GM19099 (cell line): ENCODE measurements around the gene HPN.

Source experiments
- POLR2A ChIP-seq: IDR thresholded peaks from 3 replicates; pipeline ENCODE4 v1.6.1; 2011; ENCODE audit warnings: low read depth; ENCODE audit not compliant: insufficient read length; ENCODE audit errors: extremely low read depth

The HPN gene

DNA sequence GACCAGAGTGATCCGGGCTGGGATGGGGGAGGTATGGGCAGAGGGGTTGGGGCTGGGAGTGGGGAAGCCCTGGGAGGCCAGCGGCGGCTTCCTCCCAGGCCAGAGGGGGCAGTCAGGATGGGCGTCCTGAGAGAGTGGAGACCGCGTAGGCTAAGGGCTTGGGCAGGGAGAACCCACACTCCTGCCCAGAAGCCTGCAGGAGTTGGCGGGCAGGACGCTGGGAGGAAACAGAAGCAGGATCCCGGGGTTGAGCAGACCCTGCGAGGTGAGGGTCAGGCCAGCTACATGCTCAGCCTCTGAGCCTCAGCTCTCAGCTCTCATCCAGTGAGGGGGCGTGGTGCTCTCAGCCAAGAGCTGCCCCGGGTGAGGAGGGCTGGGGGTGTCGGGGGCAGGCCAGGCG lies 19.1 kb upstream of the HPN start:
- TF ChIP-seq POLR2A: no peak

DNA sequence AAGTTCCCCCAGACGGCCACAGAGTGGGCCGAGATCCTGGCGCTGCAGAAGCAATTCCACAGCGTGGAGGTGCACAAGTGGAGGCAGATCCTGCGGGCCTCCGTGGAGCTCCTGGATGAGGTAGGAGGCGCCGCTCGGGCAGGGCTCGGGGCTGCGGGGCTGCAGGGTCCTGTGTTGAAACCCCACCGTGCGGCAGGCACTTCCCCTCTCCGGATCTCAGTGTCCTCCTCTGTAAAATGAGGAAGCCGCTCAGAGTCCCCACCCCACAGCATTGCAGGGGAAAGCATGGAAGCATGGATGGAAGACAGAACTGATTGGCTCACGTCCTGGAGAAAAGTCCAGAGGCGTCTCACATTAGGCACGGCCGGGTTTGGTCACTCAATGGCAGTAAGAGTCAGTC lies 18.1 kb upstream of the HPN start:
- no peak for TF ChIP-seq POLR2A

DNA sequence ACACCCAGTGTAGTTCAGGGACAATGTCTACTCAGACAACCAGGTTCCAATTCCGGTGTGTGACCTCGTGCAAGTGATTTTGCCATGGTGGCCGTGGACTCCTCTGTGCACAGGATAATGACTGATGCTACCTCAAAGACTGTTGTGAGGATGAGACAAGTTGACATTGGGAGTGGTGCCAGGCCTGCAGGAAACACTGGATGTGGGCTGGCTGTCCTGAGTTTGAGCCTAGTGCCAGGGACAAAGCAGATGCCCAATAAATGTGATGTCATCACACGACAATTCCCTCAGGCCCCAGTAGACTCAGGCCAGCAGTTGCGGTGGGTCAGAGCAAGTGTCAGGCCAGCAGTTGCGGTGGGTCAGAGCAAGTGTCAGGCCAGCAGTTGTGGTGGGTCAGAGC lies 17.4 kb upstream of the HPN start:
- no peak for TF ChIP-seq POLR2A

DNA sequence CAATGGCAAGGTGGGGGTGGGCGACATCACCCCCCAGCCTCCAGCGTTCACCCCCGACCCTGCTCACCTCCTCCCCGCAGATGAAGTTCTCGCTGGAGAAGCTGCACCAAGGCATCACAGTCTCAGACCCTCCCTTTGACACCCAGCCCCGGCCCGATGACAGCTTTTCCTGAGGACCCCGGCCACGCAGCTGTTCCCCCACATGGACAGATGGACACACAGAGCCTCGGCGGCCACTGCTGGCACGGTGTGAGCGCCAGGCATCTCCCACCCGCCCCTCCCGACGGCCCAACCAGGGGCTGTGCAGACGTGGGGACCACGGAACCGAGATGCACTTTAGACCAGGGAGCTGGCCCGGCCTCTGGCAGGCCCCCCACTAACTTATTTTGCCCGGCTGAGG lies 15.6 kb upstream of the HPN start:
- TF ChIP-seq POLR2A: no peak

DNA sequence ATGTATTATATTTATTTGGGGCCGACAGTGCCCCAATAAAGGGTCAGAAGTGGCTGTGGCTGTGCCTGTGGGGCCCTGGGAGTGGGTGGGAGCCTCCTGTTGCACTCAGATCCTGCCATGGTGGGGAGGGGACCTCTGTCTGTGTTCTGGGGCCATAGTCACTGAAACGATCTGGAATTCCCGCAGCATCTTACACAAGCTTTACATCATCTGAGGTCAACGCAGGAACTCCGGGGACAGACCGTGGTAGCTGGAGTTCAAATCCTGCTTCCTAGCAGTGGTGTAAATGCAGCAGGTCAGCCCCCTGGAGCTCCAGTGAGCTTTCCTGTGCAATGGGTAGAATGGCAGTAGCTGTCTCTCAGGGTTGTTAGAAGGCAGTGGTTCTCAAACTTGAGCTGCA lies 15.1 kb upstream of the HPN start:
- TF ChIP-seq POLR2A: no peak

DNA sequence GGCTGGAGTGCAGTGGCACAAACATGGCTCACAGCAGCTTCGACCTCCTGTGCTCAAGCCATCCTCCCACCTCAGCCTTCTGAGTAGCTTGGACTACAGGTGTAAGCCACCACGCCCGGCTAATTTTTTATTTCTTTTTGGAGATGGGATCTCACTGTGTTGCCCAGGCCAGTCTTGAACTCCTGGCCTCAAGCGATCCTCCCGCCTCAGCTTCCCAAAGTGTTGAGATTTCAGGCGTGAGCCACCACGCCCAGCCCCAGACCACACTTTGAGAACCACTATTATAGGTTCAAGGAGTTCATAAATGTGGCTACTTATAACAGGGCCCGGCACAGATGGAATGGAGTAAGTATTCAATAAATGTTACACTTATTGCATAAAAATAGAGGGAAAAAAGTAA lies 14.5 kb upstream of the HPN start:
- TF ChIP-seq POLR2A: no peak

DNA sequence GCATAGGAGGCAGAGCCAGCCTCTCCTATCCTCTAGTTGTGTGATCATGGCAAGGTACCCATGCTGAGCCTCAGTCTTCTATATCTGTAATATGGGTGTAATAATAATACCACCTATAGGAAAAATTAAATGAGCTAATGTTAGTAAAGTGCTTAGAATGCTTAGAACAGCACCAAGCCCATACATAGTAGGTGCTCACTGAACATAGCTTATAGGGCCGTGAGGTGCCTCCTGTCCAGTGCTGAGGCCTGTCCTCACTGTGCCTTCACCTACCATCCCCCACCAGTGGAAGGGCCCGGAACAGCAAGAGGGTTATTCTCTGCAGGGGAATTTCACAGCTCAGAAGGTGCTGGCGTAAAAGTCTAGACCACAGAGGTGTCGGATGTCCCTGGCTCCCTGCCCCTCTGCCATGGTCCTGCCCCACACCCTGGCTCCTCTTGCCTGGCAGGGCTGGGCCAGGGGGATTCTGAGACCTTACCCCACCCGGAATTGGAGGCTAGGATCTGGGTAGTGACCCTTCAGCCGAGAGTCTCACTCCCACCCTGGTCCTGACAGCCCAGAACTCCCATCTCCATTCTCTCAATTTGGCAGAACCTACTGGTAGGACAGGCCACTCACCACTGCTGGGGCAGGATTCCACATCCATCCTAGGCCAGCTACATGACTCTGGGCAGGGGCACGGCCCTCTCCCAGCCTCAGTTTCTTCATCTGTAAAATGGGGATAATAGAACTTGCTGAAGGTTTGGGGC lies 13.5 kb upstream of the HPN start:
- no peak for TF ChIP-seq POLR2A

DNA sequence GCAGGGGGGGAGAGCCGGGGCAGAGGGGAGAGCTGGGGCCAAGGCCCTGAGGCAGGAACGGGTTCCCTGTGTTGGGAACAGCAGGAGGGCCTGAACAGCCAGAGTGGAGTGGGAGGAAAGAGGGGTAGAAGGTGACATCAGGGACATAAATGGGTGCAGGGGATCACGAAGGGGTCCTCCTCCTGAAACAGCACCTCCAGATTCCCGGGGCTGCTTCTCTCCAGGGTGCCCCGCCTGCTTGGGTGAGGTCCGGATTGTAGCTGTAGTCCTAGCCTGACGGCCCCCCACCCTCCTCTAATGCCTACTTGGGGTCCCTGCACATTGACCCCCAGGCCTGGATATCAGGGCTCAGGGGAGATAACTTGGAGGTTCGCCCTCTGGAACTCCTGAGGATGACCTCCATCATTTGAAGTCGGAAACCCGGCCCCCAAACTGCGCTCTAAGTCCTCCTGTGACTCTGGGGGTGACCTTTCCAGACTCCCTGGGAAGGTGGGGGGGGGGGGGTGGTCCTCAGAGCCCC lies 11.7 kb upstream of the HPN start:
- no peak for TF ChIP-seq POLR2A

DNA sequence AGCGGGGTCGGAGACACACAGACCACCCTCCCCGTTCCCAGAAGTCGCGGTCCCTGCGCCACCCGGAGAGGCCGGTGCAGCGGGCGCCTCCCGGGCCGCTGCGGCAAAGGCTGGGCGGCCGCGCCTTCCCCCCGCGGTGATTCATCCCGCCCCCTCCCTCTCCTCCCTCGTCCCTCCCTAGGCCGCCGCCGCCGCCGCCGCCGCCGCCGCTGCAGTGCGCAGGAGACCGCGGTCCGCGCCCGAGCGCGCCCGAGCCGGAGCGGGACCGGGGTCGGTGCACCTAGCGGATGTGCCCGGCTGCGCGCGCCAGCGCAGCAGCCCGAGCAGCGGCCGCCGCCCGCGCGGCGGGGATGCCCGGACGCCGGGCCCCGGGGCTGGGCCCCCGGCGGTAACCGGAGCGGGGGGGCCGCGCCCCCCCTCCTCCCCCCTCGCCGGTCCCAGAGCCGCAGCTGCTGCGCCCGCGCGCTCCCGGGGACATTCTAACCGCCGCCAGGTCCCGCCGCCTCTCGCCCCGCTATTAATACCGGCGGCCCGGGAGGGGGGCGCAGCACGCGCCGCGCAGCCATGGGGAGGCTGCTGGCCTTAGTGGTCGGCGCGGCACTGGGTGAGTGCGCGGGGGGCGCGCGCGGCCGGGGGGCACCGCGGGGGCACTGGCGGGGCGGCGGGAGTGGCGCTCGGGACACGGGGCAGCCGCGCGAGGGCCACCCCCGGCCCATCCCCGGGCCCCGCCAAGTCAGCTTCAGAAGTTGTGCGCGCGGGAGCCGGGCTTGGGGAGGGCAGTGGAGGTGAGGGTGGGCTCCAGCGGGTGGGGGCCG lies 11.1 kb upstream of the HPN start, which contains the start of gene SCN1B:
TSS of gene SCN1B (plus strand) at position 214 of the 815 bp plus-strand sequence. CDS start at position 565, 351 bp downstream.
- TF ChIP-seq POLR2A: no peak

DNA sequence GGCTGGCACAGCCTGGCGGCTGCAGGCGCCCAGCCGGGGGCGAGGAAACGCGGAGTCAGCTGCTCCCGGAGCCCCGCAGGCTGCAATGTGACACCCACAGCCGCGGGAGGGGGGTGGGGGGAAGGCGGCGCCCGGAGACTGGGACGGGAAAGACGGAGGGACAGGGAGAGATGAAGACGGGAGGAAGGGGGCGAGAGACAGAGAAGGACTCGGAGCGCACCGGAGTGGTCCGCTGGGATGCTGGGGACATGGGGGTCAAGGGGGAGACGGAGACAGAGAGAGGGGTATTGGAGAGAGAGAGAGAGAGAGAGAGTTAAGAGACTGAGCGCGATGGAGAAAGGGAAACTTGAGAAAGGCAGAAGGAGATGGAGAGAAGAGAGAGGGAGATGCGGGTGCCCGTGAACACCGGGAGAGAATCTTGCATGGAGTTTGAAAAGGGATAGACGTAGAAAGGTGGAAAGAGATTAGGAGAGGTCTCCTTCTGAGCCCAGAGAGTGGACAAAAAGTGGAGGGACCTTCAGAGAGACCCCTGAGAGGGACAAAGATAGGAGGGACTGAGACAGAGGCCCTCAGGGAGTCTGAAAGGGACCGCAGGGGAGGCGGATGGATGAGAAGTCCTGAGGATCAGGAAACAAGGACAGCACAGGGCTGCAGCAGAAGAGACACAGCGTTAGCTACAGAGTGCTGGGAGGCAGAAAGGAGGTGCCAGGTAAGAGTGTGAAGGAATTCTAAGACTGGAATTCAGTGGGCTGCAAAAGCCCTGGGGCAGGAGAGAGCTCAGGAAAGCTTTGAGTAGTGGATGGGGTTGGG lies 10.2 kb upstream of the HPN start:
- no peak for TF ChIP-seq POLR2A

DNA sequence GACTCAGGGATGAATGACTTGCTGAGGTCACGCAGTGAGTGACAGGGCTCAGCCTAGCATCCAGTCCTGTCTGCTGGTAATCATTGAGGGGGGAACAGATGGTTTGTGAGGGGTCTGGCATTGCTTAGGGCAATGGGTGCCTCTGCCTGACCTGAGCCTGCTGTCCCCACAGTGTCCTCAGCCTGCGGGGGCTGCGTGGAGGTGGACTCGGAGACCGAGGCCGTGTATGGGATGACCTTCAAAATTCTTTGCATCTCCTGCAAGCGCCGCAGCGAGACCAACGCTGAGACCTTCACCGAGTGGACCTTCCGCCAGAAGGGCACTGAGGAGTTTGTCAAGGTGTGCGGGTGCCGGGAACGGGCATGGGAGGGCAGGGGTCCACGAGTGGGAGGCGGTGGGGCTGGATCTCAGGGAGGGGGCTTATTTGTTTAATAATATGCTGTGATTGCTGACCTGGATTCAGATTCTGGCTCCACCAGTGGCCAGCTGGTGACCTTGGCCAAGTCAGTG lies 9.1 kb upstream of the HPN start:
- no peak for TF ChIP-seq POLR2A

DNA sequence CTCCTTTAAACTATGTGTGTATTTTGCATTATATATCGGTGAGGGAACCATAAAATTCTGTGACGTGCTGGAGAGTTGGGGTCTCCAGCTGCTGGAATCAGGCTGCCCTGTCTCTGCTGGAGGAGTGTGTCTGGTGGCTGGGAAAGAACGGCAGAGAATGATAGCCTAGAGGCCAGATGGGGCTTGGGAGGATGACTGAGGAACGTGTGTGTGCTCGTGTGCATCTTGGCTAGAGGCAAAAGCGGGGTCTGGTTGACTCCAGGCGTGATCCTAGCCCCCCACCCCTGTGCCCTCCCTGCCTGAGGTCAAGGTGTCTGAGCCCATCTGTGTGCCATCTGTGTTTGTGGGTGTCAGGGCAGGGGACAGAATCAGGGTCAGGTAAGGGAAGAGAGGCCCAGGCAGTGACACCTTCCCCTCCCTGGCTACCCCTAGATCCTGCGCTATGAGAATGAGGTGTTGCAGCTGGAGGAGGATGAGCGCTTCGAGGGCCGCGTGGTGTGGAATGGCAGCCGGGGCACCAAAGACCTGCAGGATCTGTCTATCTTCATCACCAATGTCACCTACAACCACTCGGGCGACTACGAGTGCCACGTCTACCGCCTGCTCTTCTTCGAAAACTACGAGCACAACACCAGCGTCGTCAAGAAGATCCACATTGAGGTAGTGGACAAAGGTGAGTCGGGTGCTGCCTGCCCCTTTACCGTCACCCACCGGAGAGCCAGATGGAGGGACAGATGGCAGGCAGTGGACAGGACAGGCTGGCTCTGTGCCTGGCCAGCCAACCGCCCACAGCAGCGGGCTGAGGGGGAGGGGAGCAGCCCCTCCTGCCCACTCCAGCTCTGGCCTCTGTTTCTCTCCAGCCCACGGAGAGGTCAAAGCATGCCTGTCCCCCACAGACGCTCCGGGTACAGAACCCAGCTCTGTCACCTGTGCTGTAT lies 8.2 kb upstream of the HPN start:
- TF ChIP-seq POLR2A: no peak

DNA sequence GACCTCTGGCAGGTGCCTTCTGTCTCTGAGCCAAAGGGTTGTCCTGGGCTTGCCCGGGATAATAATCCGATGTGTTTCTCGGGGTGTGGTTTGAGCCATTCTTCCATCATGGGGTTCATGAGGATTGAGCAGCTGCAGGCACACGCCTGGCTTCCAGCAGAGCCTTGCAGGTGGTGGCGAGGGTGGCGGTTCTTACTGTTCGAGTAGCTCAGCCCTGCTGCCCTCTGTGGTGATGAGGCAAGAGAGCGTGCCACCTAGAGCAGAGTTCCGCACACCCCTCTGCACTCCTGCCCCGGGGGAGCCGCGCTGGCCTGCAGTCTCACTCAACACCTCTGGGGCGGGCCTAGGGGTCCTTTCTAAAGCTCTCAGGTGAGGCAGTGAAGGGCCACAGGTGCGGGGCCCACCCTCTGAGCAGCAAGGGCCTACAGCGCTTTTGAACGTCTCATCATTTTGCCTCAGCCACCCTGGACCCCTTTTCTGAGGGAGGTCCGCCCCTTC lies 7.5 kb upstream of the HPN start:
- no peak for TF ChIP-seq POLR2A
